HL-60 (cell line): ENCODE data around the gene OSTF1.

Experiments
- DNase-seq, 2 experiments: peaks; one replicate each; pipeline ENCODE4 v3.0.0-alpha.2; 2010 to 2020; ENCODE audit warnings: low read depth in 1 of 2, low spot score in 1 of 2
- H3K27ac ChIP-seq: fragments of 250-450 bp; sonication (Bioruptor Pico); replicated peaks from 2 replicates; pipeline ENCODE4 v1.5.1; 2020; ENCODE audit warnings: mild to moderate bottlenecking, moderate library complexity
- H3K27me3 ChIP-seq: fragments of 250-450 bp; sonication (Bioruptor Pico); 2 replicates; pipeline ENCODE4 v1.5.1; 2021; ENCODE audit warnings: mild to moderate bottlenecking, moderate library complexity; ENCODE audit not compliant: insufficient read depth, poor library complexity, severe bottlenecking
- H3K4me3 ChIP-seq: replicated peaks from 2 replicates; pipeline ENCODE4 v1.5.1; 2011; ENCODE audit warnings: mild to moderate bottlenecking, control low read depth, low read length; ENCODE audit not compliant: insufficient read depth
- CTCF ChIP-seq: IDR thresholded peaks from one replicate; pipeline ENCODE4 v1.5.1; 2011; ENCODE audit warnings: low read length, control low read depth, inconsistent platforms; ENCODE audit not compliant: insufficient read depth
- GABPA ChIP-seq: IDR thresholded peaks from 2 replicates; pipeline ENCODE4 v1.6.1; 2012; ENCODE audit warnings: low read depth
- POLR2AphosphoS5 ChIP-seq: IDR thresholded peaks from 2 replicates; pipeline ENCODE4 v1.6.1; 2012; ENCODE audit warnings: low read depth
- REST ChIP-seq: IDR thresholded peaks from 2 replicates; pipeline ENCODE4 v1.6.1; 2012; ENCODE audit warnings: low read depth; ENCODE audit not compliant: insufficient replicate concordance
- SPI1 ChIP-seq: IDR thresholded peaks from 2 replicates; pipeline ENCODE4 v1.6.1; 2012; ENCODE audit warnings: low read depth, mild to moderate bottlenecking, borderline replicate concordance

OSTF1 gene

GRCh38 chr9:75053869-75054268 is 34.4 kb upstream of the OSTF1 start:
- H3K27me3 ChIP-seq: no peaks in the 10 kb centered on the region
- no peak for DNase-seq
- no peak for TF ChIP-seq SPI1
- TF ChIP-seq CTCF: no peak
- TF ChIP-seq REST: no peak
- TF ChIP-seq POLR2AphosphoS5: no peak
- H3K27ac ChIP-seq: no peak overlapping the region
- H3K4me3 ChIP-seq: no peak overlapping the region

GRCh38 chr9:75054368-75055001 is 33.8 kb upstream of the OSTF1 start:
- TF ChIP-seq REST: no peak
- no peak for TF ChIP-seq SPI1
- TF ChIP-seq CTCF: no peak
- no peak for TF ChIP-seq POLR2AphosphoS5
- TF ChIP-seq GABPA: no peak
- no peak for DNase-seq
- Histone ChIP-seq H3K4me3 (no peak overlapping the region), H3K27me3 (no peaks in the 10 kb centered on the region), H3K27ac (no peak overlapping the region)

- Histone ChIP-seq H3K27me3 (no peaks in the 10 kb centered on the region), H3K27ac (no peak overlapping the region), H3K4me3 (no peak overlapping the region)
- no peak for TF ChIP-seq SPI1
- TF ChIP-seq GABPA: no peak
- no peak for TF ChIP-seq CTCF
- TF ChIP-seq POLR2AphosphoS5: no peak
- no peak for TF ChIP-seq REST
- DNase-seq: no peak
Measured at GRCh38 chr9:75061169-75061568, 27.1 kb upstream of the OSTF1 start.
